ENCODE data around the gene ETAA1.
A peak's percentile ranks its signal among the peaks of the same experiment; 100 is the strongest.

The ETAA1 gene

DNA sequence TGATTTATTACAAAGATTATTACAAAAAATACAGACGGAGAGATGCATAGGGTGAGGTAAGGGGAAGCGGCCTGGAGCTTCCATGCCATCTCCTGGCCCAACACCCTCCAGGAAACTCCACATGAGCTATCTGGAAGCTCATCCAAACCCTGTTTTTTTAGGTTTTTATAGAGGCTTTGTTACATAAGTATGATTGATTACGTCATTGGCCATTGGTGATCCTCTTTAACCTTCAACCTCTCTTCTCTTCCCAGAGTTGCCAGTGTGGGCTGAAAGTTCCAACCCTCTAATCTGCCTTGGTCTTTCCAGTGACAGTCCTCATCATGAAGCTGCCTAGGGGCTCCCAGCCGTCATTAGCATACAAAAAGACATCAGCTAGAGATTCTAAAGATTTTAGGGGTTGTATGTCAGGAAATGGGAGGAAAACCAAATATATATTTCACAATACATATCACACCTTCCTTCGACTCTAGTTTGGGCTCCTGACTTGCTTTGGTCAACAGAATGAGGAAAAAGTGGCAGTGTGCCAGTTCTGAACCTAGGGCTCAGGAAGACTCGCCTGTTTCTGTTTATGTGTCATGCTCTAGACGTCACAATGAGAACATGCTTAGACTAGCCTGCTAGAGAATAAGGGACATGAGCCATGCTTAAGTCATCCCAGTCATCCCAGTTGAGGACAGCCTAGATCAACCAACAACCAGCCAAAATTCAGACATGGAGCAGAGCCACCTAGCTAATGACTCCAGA, 54.1 kb downstream of the ETAA1 start (continued):
- TF ChIP-seq PRDM6 (tag by site-specific recombination; IDR thresholded peaks at IDR 0.05) (no peak), ZNF202 (tag by site-specific recombination; IDR thresholded peaks at IDR 0.05; ENCODE audit: borderline replicate concordance) (no peak), ZNF555 (tag by site-specific recombination; conservative IDR thresholded peaks at IDR 0.05) (no peak), ZNF514 (tag by site-specific recombination; IDR thresholded peaks at IDR 0.05) (no peak), SP7 (tag by site-specific recombination; IDR thresholded peaks at IDR 0.05) (0 out of 2 replicates have a peak, but pooled peaks have one; percentile 44), ZNF423 (tag by site-specific recombination; IDR thresholded peaks at IDR 0.05) (no peak), ZNF843 (tag by site-specific recombination; IDR thresholded peaks at IDR 0.05) (no peak), ZNF571 (tag by site-specific recombination; IDR thresholded peaks at IDR 0.05) (no peak), ZSCAN16 (tag by site-specific recombination; IDR thresholded peaks at IDR 0.05) (no peak), ZNF558 (tag by site-specific recombination; IDR thresholded peaks at IDR 0.05) (peak; percentile 11; the same call in 1 of the 2 replicates), ZNF561 (tag by site-specific recombination; IDR thresholded peaks at IDR 0.05; ENCODE audit: borderline replicate concordance) (no peak), ZBTB8A (tag by site-specific recombination; IDR thresholded peaks at IDR 0.05) (no peak), ZNF362 (tag by site-specific recombination; IDR thresholded peaks at IDR 0.05) (no peak), ZFP41 (tag by site-specific recombination; IDR thresholded peaks at IDR 0.05; ENCODE audit: borderline replicate concordance) (no peak), ZNF114 (tag by site-specific recombination; IDR thresholded peaks at IDR 0.05) (no peak), ZNF664 (tag by site-specific recombination; IDR thresholded peaks at IDR 0.05) (no peak), ZNF335 (tag by site-specific recombination; conservative IDR thresholded peaks at IDR 0.05) (no peak), ZNF223 (tag by site-specific recombination; IDR thresholded peaks at IDR 0.05) (no peak), ZNF138 (tag by site-specific recombination; IDR thresholded peaks at IDR 0.05; ENCODE audit: borderline replicate concordance) (no peak), ZNF629 (tag by site-specific recombination; IDR thresholded peaks at IDR 0.05) (peak; percentile 95), ZBTB6 (tag by site-specific recombination; IDR thresholded peaks at IDR 0.05) (no peak)
- TF ChIP-seq, protein P1, sequence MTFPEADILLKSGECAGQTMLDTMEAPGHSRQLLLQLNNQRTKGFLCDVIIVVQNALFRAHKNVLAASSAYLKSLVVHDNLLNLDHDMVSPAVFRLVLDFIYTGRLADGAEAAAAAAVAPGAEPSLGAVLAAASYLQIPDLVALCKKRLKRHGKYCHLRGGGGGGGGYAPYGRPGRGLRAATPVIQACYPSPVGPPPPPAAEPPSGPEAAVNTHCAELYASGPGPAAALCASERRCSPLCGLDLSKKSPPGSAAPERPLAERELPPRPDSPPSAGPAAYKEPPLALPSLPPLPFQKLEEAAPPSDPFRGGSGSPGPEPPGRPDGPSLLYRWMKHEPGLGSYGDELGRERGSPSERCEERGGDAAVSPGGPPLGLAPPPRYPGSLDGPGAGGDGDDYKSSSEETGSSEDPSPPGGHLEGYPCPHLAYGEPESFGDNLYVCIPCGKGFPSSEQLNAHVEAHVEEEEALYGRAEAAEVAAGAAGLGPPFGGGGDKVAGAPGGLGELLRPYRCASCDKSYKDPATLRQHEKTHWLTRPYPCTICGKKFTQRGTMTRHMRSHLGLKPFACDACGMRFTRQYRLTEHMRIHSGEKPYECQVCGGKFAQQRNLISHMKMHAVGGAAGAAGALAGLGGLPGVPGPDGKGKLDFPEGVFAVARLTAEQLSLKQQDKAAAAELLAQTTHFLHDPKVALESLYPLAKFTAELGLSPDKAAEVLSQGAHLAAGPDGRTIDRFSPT (tag by site-specific recombination; IDR thresholded peaks at IDR 0.05) = 0 out of 2 replicates have a peak, but pooled peaks have one; percentile 37
- TF ChIP-seq, protein P2, sequence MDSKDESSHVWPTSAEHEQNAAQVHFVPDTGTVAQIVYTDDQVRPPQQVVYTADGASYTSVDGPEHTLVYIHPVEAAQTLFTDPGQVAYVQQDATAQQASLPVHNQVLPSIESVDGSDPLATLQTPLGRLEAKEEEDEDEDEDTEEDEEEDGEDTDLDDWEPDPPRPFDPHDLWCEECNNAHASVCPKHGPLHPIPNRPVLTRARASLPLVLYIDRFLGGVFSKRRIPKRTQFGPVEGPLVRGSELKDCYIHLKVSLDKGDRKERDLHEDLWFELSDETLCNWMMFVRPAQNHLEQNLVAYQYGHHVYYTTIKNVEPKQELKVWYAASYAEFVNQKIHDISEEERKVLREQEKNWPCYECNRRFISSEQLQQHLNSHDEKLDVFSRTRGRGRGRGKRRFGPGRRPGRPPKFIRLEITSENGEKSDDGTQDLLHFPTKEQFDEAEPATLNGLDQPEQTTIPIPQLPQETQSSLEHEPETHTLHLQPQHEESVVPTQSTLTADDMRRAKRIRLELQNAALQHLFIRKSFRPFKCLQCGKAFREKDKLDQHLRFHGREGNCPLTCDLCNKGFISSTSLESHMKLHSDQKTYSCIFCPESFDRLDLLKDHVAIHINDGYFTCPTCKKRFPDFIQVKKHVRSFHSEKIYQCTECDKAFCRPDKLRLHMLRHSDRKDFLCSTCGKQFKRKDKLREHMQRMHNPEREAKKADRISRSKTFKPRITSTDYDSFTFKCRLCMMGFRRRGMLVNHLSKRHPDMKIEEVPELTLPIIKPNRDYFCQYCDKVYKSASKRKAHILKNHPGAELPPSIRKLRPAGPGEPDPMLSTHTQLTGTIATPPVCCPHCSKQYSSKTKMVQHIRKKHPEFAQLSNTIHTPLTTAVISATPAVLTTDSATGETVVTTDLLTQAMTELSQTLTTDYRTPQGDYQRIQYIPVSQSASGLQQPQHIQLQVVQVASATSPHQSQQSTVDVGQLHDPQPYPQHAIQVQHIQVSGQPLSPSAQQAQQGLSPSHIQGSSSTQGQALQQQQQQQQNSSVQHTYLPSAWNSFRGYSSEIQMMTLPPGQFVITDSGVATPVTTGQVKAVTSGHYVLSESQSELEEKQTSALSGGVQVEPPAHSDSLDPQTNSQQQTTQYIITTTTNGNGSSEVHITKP (tag by site-specific recombination; IDR thresholded peaks at IDR 0.05) = 0 out of 2 replicates have a peak, but pooled peaks have one; percentile 18
- TF ChIP-seq, protein P3, sequence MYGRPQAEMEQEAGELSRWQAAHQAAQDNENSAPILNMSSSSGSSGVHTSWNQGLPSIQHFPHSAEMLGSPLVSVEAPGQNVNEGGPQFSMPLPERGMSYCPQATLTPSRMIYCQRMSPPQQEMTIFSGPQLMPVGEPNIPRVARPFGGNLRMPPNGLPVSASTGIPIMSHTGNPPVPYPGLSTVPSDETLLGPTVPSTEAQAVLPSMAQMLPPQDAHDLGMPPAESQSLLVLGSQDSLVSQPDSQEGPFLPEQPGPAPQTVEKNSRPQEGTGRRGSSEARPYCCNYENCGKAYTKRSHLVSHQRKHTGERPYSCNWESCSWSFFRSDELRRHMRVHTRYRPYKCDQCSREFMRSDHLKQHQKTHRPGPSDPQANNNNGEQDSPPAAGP (tag by site-specific recombination; IDR thresholded peaks at IDR 0.05) = peak; percentile 49; the same call in 1 of the 2 replicates
- TF ChIP-seq, protein P4, sequence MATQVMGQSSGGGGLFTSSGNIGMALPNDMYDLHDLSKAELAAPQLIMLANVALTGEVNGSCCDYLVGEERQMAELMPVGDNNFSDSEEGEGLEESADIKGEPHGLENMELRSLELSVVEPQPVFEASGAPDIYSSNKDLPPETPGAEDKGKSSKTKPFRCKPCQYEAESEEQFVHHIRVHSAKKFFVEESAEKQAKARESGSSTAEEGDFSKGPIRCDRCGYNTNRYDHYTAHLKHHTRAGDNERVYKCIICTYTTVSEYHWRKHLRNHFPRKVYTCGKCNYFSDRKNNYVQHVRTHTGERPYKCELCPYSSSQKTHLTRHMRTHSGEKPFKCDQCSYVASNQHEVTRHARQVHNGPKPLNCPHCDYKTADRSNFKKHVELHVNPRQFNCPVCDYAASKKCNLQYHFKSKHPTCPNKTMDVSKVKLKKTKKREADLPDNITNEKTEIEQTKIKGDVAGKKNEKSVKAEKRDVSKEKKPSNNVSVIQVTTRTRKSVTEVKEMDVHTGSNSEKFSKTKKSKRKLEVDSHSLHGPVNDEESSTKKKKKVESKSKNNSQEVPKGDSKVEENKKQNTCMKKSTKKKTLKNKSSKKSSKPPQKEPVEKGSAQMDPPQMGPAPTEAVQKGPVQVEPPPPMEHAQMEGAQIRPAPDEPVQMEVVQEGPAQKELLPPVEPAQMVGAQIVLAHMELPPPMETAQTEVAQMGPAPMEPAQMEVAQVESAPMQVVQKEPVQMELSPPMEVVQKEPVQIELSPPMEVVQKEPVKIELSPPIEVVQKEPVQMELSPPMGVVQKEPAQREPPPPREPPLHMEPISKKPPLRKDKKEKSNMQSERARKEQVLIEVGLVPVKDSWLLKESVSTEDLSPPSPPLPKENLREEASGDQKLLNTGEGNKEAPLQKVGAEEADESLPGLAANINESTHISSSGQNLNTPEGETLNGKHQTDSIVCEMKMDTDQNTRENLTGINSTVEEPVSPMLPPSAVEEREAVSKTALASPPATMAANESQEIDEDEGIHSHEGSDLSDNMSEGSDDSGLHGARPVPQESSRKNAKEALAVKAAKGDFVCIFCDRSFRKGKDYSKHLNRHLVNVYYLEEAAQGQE (tag by site-specific recombination; IDR thresholded peaks at IDR 0.05) = no peak

All from HEK293 (cell line).